ENCODE data around the gene ZNF497.
"Not testable (repeated sequence)": the region's sequence is repeated elsewhere in the genome, so short reads cannot be mapped to it uniquely, and the experiment has no call there.

The ZNF497 gene

GRCh38 chr19:58366585-58367430 lies 4.3 kb upstream of the ZNF497 start:
- DNase-seq: no peak

DNA sequence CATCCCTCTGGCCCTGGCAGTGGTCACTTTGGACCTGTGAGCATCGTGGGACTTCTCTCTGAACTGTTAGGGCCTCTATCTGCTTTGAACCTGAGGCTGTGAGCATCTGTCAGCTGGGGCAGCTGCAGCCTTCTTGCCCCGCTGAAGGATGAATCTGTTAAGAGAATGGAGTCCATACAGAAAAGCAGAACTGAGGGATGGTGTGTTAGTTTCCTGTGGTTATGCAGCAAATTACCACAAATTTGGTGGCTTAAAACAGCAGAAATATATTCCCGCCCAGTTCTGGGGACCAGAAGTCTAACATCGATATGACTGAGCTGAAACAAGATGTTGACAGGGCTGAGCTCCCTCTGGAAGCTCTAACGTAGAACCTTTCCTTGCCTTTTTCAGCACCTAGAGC lies 1.6 kb upstream of the ZNF497 start:
- no peak for DNase-seq

- DNase-seq: peak; percentile 17
Measured at GRCh38 chr19:58361900-58362271, 665 bp downstream of the ZNF497 start.

GRCh38 chr19:58357481-58358145 lies 4.9 kb downstream of the ZNF497 start:
- no peak for DNase-seq

- no peak for DNase-seq
Measured at GRCh38 chr19:58356766-58357480, 5.6 kb downstream of the ZNF497 start.

- no peak for DNase-seq
Measured at GRCh38 chr19:58355908-58356765, 6.4 kb downstream of the ZNF497 start.

- DNase-seq: no peak
Measured at GRCh38 chr19:58355215-58355796, 7.2 kb downstream of the ZNF497 start.

DNA sequence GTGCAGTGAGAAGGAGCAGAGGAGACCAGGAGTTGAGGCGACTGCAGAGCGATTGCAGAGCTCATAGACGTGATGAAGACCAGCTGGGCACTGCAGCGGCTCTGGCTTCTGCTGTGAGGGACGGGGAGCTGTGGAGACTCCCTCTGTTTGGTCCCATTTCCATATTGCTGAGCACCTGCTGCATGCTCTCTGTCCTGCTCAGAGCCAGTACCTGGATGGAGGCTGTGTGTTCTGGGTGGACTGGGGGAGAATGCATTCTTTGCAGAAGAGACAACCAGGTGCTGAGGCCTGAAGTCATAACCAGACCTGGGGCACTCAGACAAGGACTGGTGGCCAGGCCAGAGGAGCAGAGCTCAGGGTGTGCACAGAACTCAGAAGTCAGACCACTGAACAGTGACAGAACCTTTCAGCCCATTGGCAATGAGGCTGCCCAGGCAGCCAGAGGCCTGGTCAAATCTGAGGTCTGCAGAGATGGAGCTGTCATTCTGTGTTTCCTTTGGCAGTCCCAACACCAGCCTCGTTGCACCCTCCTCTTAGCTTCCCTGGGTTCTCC lies 8.0 kb downstream of the ZNF497 start:
- no peak for DNase-seq

- no peak for DNase-seq
Measured at GRCh38 chr19:58353717-58354477, 8.7 kb downstream of the ZNF497 start.

DNA sequence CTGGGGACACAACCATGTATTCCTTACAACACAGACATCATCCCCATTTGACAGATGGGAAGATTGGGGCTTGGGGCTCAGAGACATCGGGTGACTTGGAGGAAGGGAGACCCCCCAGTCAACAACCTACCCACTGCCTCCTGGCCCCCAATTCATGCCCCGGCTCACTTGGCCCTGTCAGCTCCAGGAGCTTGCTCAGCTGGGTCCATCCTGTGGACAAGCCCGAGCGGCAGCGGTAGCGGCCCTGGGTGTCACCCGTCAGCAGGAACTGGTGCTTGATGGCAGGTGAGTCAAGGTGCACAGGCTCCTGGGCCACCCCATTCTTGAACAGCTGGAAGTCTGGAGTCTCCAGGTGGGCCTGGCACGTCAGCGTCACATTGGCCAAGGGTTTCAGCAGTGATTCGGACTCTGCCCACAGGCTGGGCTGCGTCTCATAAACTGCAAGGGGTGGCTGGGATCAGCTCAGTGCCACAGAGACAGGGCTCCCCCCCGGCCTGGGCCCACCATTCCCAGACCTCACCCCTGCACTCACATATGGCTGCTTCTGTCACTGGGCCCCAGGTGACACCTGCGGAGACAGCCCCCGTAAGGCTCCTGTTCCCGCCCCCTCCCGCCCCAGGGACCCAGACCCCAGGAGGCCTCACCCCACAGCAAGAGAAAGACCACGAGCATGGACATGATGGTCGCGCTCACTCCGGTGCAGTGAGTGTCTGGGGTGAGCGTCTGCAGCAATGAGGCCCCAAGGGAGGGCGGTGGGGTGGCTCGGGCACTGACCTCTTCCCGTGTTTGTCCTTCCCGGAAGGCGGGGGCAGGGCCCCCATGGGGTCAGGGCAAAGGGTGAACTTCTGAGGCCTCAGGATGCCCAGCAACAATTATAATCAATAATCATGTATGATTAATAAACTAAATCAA lies 9.5 kb downstream of the ZNF497 start, which contains the start of gene A1BG:
Gene A1BG, minus strand, starts transcription at position 733 of the 912 bp plus-strand sequence. Its CDS starts 55 bp downstream, at position 678.
- DNase-seq: no peak

- DNase-seq: no peak
Measured at GRCh38 chr19:58351990-58352755, 10.4 kb downstream of the ZNF497 start.

DNA sequence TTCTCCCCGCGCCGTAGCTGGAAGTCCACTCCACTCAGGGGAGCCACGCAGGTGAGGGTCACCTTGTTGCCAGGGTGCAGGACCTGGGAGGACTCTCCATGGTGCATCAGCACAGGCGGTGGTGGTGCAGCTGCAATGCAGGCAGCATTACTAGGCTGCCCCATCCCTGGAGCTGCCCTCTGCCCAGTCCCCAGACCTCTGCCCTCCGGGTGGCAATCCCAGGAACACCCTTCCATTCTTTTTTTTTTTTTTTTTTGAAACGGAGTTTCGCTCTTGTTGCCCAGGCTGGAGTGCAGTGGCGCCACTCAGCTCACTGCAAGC lies 11.0 kb downstream of the ZNF497 start:
- DNase-seq: no peak

DNA sequence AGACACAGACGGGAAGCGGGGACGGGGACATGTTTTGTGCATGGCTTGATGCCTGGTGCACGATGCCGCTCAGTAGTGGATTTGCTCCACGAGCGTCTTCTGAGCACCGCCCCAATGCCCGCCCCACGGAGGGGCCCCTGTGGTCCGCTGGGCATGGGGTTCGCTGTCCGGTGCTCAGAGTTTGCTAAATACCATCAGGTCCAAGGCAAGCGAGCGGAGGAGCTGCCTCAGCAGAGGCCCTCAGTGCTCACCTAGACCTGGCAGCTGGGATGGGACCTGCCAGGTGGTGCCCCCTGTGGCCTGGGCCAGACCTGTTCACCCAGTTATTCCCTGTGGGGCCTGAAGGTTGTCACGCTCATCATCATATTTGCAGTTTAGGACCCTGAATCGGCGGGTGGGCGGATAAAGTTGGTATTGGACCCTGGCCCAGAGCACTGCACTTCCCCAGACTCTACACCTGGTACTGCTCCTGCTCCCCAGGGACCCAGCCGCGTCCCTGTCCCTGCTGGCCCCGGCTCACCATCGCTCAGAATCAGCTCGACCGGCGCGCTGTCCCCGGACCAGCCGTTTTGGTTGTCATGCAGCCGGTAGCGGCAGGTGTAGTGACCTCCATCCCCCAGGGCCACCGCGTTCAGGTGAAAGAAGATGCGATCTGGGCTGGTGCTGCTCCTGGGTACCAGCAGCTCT lies 11.5 kb downstream of the ZNF497 start:
- no peak for DNase-seq

GRCh38 chr19:58350001-58350861 lies 12.3 kb downstream of the ZNF497 start:
- DNase-seq: no peak

DNA sequence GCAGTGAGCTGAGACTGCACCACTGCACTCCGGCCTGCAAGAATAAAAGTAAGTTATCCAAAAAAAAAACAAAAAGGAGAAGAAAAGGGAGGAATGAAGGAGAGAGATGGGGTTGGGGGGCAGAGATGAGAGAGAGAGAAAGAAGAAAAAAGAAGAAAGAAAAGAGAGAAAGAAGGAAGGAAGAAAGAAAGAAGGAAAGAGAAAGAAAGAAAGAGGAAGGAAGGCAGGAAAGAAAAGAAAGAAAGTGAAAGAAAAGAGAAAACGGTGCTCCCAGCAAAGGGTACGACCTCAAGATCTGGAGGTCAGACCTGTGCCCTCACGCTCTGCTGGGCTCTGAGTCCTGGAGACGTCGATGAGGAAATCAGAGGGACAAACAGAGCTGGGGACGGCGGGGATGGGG lies 13.0 kb downstream of the ZNF497 start:
- no peak for DNase-seq

GRCh38 chr19:58348080-58348479 lies 14.5 kb downstream of the ZNF497 start:
- DNase-seq: not testable (repeated sequence)

All from NCI-H2171 (cell line).